Measurements from ENCODE around the gene SVIP.

SVIP gene

DNA sequence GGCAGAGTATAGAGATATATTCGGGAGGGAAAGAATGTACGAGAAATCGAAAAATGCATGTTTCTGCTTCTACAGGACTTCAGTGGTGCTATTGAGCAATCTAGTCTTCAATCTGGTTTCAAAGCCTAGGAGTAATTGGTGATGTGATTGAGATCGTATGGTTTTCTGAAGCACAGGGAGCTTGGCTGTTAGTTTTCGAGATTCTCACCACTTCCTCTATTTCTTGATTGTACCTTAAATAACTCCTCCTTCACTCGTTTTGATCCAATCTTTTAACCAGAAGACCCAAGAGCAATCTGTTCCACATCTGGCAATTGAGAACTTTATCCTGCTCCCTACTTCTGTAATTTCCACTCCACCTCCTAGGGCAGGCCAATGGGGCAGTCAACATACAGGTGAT, 30.2 kb upstream of the SVIP start:
- no peak overlapping the region for H3K4me3 ChIP-seq (ENCODE audit: low read length)
- no peak for DNase-seq (ENCODE audit: low read depth)
- no peak for TF ChIP-seq CTCF (conservative IDR thresholded peaks at IDR 0.05; ENCODE audit: low read depth, low read length)

DNA sequence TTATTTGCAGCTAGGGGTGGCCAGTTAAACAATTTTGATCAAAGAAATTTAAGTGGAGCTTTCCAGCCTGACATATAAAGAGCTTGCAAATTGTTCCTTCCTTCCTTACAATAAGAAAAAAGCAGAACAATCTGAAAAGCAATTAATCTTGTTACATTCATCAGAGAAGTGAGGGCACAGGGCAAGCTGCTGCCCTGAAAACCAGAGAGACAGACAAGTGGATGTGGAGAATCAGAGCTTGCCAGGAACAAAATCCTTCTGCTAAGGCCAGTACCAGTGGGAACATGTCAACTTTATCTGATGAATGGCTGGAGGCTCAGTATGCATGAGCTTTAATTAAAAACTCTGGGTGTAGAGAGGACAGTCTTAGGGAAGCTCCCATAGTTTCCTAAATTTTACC, 21.9 kb upstream of the SVIP start:
- DNase-seq (ENCODE audit: low read depth): no peak
- no peak overlapping the region for H3K4me3 ChIP-seq (ENCODE audit: low read length)
- no peak for TF ChIP-seq CTCF (conservative IDR thresholded peaks at IDR 0.05; ENCODE audit: low read depth, low read length)

DNA sequence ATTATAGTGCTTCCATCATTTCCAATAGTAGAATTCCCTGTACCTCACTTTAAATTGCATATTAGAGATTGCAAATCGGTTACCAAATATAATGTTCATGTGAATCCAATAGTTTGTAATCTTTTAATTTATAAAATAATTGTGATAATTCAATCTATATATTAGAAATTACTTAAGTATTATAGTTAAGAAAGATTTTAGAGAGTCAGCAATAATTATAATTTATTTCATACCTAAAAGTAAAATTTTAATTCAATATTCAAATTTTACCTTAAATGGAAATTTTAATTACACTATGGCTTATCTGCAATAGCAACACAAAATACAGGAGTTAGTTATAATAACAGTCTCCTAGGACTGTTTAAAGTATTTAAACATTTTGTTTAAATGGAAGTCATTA, 17.1 kb upstream of the SVIP start:
- TF ChIP-seq CTCF (conservative IDR thresholded peaks at IDR 0.05; ENCODE audit: low read depth, low read length): no peak
- H3K4me3 ChIP-seq (ENCODE audit: low read length): no peak overlapping the region
- DNase-seq (ENCODE audit: low read depth): no peak

GRCh38 chr11:22832315-22833015, 2.9 kb upstream of the SVIP start:
- DNase-seq (ENCODE audit: low read depth): no peak
- H3K4me3 ChIP-seq (ENCODE audit: low read length): no peak overlapping the region
- no peak for TF ChIP-seq CTCF (conservative IDR thresholded peaks at IDR 0.05; ENCODE audit: low read depth, low read length)

GRCh38 chr11:22830082-22830414, 447 bp upstream of the SVIP start:
- no peak for TF ChIP-seq CTCF (conservative IDR thresholded peaks at IDR 0.05; ENCODE audit: low read depth, low read length)
- H3K4me3 ChIP-seq (ENCODE audit: low read length): peak overlapping the region; percentile 39
- DNase-seq (ENCODE audit: low read depth): no peak

- no peak for TF ChIP-seq CTCF (conservative IDR thresholded peaks at IDR 0.05; ENCODE audit: low read depth, low read length)
- no peak for DNase-seq (ENCODE audit: low read depth)
- peak overlapping the region; percentile 91 for H3K4me3 ChIP-seq (ENCODE audit: low read length)
Observed at GRCh38 chr11:22828373-22828772, 1.2 kb downstream of the SVIP start.

- no peak for DNase-seq (ENCODE audit: low read depth)
- H3K4me3 ChIP-seq (ENCODE audit: low read length): no peak overlapping the region
- no peak for TF ChIP-seq CTCF (conservative IDR thresholded peaks at IDR 0.05; ENCODE audit: low read depth, low read length)
Observed at GRCh38 chr11:22822203-22822602, 7.4 kb downstream of the SVIP start.
